Activated CD4-positive, alpha-beta T cell treated with anti-CD3 and anti-CD28 coated beads for 36 hours (primary cell): ENCODE results near the gene TMCC2. TPM values are rescaled to one million over a fixed set of nuclear protein-coding genes. Genes with fewer than 3 reads are reported as not detected.
A peak's percentile ranks its signal among the peaks of the same experiment; 100 is the strongest.

Experiments
- ATAC-seq: fragments of 200-7000 bp; cut with Tn5 transposase; one replicate; pipeline ENCODE4 v1.10.0; 2021; ENCODE audit warnings: mild to moderate bottlenecking, moderate library complexity
- CTCF ChIA-PET: fragments of 350-600 bp; sonication (Branson Sonifier 250); formaldehyde crosslinking; loops from one replicate; lab custom pipeline; 2021; ENCODE audit warnings: antibody characterized with exemption; lab: Charles Lee
- POLR2A ChIA-PET: fragments of 350-600 bp; sonication (Branson Sonifier 250); formaldehyde crosslinking; loops from one replicate; lab custom pipeline; 2021; ENCODE audit warnings: antibody characterized with exemption, inconsistent platforms; lab: Charles Lee
- DNase-seq: peaks from one replicate; pipeline ENCODE4 v3.0.0-alpha.2; 2020
- H3K27ac Mint-ChIP-seq: one replicate; pipeline ENCODE4 v1.8.0; 2021; ENCODE audit warnings: mixed read lengths
- H3K27me3 Mint-ChIP-seq: one replicate; pipeline ENCODE4 v1.8.0; 2021; ENCODE audit warnings: mixed read lengths
- H3K36me3 Mint-ChIP-seq: one replicate; pipeline ENCODE4 v1.8.0; 2021; ENCODE audit warnings: low read depth, mixed read lengths
- H3K4me1 Mint-ChIP-seq: one replicate; pipeline ENCODE4 v1.8.0; 2021; ENCODE audit warnings: mixed read lengths
- H3K4me3 Mint-ChIP-seq: one replicate; pipeline ENCODE4 v1.8.0; 2021; ENCODE audit warnings: mild to moderate bottlenecking, moderate library complexity, mixed read lengths
- H3K9me3 Mint-ChIP-seq: one replicate; pipeline ENCODE4 v1.8.0; 2021; ENCODE audit warnings: low read depth, mixed read lengths
- intact Hi-C, 2 experiments: fragments of 100-400 bp; cut with DNase I in 1 of 2; cut with micrococcal nuclease in 1 of 2; formaldehyde crosslinking; loops; one replicate each; pipeline versions ENCODE4 v1.14.2 to v1.15.1; 2022 to 2024; cut with DNase I, micrococcal nuclease
- total RNA-seq, 2 experiments: library from RNA; stranded (reverse); gene quantifications; one replicate each; pipeline ENCODE4 v1.2.3, GENCODE V29; 2021

Gene TMCC2
- total RNA-seq, 2 experiments from 2014 or later = 10.5 to 11.0 TPM

- ATAC-seq (peak; percentile 90), DNase-seq (peak; percentile 97)
- intact Hi-C loops = loop anchor here (1.0 to 10.0 kb wide), 13 partner anchors 12 to 1353 kb away; partner anchors contain the start of genes NUAK2 (in 1 of the 2), SNRPE (in 1 of the 2) and TMCC2 (in 1 of the 2)
- H3K9me3 Mint-ChIP-seq = no peaks in the 10 kb centered on the region
- H3K4me1 Mint-ChIP-seq = peaks cover 54% of the 10 kb centered on the region
- H3K27ac Mint-ChIP-seq = peak within 1 kb of the TSS; percentile 95
- H3K4me3 Mint-ChIP-seq = peak within 1 kb of the TSS; percentile 97
- H3K36me3 Mint-ChIP-seq = peaks cover 8% of the 10 kb centered on the region
- H3K27me3 Mint-ChIP-seq = no peaks in the 10 kb centered on the region
- ChIA-PET POLR2A (interaction anchor here (0.6 to 2.4 kb wide), 5 partner anchors 12 to 90 kb away, joined by 3 to 11 read pairs (median 6); partner anchors contain the start of genes RBBP5 and TMCC2), CTCF (interaction anchor here (0.6 to 2.7 kb wide), 2 partner anchors 18 to 60 kb away, joined by 3 to 11 read pairs; no protein-coding TSS in a partner anchor)
These were observed 16.4 kb upstream of the TMCC2 start, which contains the start of gene DSTYK for GRCh38 chr1:205211169-205211838. Gene DSTYK, minus strand, starts transcription at chr1:205211702. Its CDS starts 167 bp downstream, at chr1:205211535.

- CTCF ChIA-PET = interaction anchor here (0.8 to 2.7 kb wide), 2 partner anchors 17 to 89 kb away, joined by 5 to 11 read pairs; no protein-coding TSS in a partner anchor
- POLR2A ChIA-PET = interaction anchor here (0.6 to 2.4 kb wide), 4 partner anchors 12 to 90 kb away, joined by 3 to 11 read pairs (median 4); partner anchors contain the start of genes RBBP5 and TMCC2
- intact Hi-C loops = loop anchor here (1.0 to 10.0 kb wide), 13 partner anchors 13 to 1353 kb away; partner anchors contain the start of genes NUAK2 (in 1 of the 2), SNRPE (in 1 of the 2) and TMCC2 (in 1 of the 2)
These were observed 15.8 kb upstream of the TMCC2 start for GRCh38 chr1:205211839-205212536.

GRCh38 chr1:205214756-205215155 lies 13.0 kb upstream of the TMCC2 start:
- Mint-ChIP-seq H3K27ac (peak overlapping the region; percentile 63), H3K4me3 (peak overlapping the region; percentile 33)
- POLR2A ChIA-PET = no interaction called here

More at GRCh38 chr1:205211839-205212536, 15.8 kb upstream of the TMCC2 start:
- Mint-ChIP-seq H3K4me3 (peak overlapping the region; percentile 97), H3K36me3 (peaks cover 5% of the 10 kb centered on the region), H3K27me3 (no peaks in the 10 kb centered on the region), H3K4me1 (peaks cover 49% of the 10 kb centered on the region), H3K27ac (peak overlapping the region; percentile 95), H3K9me3 (no peaks in the 10 kb centered on the region)
- DNase-seq (no peak), ATAC-seq (peak; percentile 51)

GRCh38 chr1:205216588-205216987 lies 11.2 kb upstream of the TMCC2 start:
- Mint-ChIP-seq H3K27me3 (peaks cover 1% of the 10 kb centered on the region), H3K36me3 (no peaks in the 10 kb centered on the region), H3K9me3 (no peaks in the 10 kb centered on the region), H3K4me1 (peaks cover 24% of the 10 kb centered on the region), H3K27ac (no peak overlapping the region), H3K4me3 (no peak overlapping the region)
- ChIA-PET CTCF (no interaction called here), POLR2A (no interaction called here)
- DNase-seq (no peak), ATAC-seq (no peak)
- intact Hi-C loops = loop anchor here in 1 of 2 experiments (10.0 kb wide), 1 partner anchor 1348 kb away; no protein-coding TSS in a partner anchor

More at GRCh38 chr1:205214756-205215155, 13.0 kb upstream of the TMCC2 start:
- DNase-seq (no peak), ATAC-seq (no peak)
- intact Hi-C loops = loop anchor here (1.0 to 10.0 kb wide), 5 partner anchors 13 to 1350 kb away; partner anchors contain the start of genes NUAK2 (in 1 of the 2) and TMCC2 (in 1 of the 2)
- Mint-ChIP-seq H3K36me3 (peaks cover 5% of the 10 kb centered on the region), H3K27me3 (peaks cover 1% of the 10 kb centered on the region), H3K9me3 (no peaks in the 10 kb centered on the region), H3K4me1 (peaks cover 33% of the 10 kb centered on the region)
- CTCF ChIA-PET = interaction anchor here (0.6 to 2.1 kb wide), 5 partner anchors 10 to 73 kb away, joined by 3 to 10 read pairs (median 4); partner anchors contain the start of gene TMCC2

- H3K27me3 Mint-ChIP-seq = peaks cover 1% of the 10 kb centered on the region
- H3K4me1 Mint-ChIP-seq = peaks cover 17% of the 10 kb centered on the region
- no peaks in the 10 kb centered on the region for H3K9me3 Mint-ChIP-seq
- DNase-seq (no peak), ATAC-seq (no peak)
- no peak overlapping the region for H3K4me3 Mint-ChIP-seq
- no peaks in the 10 kb centered on the region for H3K36me3 Mint-ChIP-seq
- H3K27ac Mint-ChIP-seq = no peak overlapping the region
- intact Hi-C loops = loop anchor here in 1 of 2 experiments (10.0 kb wide), 1 partner anchor 1347 kb away; no protein-coding TSS in a partner anchor
- POLR2A ChIA-PET = no interaction called here
- CTCF ChIA-PET = interaction anchor here (0.8 kb wide), 1 partner anchor 11 kb away, joined by 3 read pairs; no protein-coding TSS in a partner anchor
These were observed 10.3 kb upstream of the TMCC2 start for GRCh38 chr1:205217418-205217817.

GRCh38 chr1:205220421-205220820 lies 7.3 kb upstream of the TMCC2 start:
- no peak overlapping the region for H3K27ac Mint-ChIP-seq
- DNase-seq (no peak), ATAC-seq (no peak)
- peaks cover 3% of the 10 kb centered on the region for H3K27me3 Mint-ChIP-seq
- POLR2A ChIA-PET = no interaction called here
- H3K4me3 Mint-ChIP-seq = no peak overlapping the region
- intact Hi-C loops = no loop called here
- H3K9me3 Mint-ChIP-seq = no peaks in the 10 kb centered on the region
- no peaks in the 10 kb centered on the region for H3K36me3 Mint-ChIP-seq
- H3K4me1 Mint-ChIP-seq = peaks cover 4% of the 10 kb centered on the region
- CTCF ChIA-PET = interaction anchor here (1.5 to 2.0 kb wide), 2 partner anchors 9 to 36 kb away, joined by 3 to 12 read pairs; partner anchors contain the start of gene TMCC2

GRCh38 chr1:205224736-205225135 lies 3.0 kb upstream of the TMCC2 start:
- intact Hi-C loops = loop anchor here in 1 of 2 experiments (5.0 kb wide), 1 partner anchor 408 kb away; the partner anchor contains the start of gene ELK4
- ATAC-seq = no peak
- Mint-ChIP-seq H3K9me3 (no peaks in the 10 kb centered on the region), H3K4me3 (no peak overlapping the region), H3K36me3 (no peaks in the 10 kb centered on the region), H3K4me1 (peaks cover 13% of the 10 kb centered on the region), H3K27ac (no peak overlapping the region), H3K27me3 (peaks cover 14% of the 10 kb centered on the region)
- no peak for DNase-seq
- POLR2A ChIA-PET = interaction anchor here (0.8 kb wide), 1 partner anchor 10 kb away, joined by 3 read pairs; no protein-coding TSS in a partner anchor
- CTCF ChIA-PET = interaction anchor here (1.0 to 1.4 kb wide), 4 partner anchors 29 to 111 kb away, joined by 3 to 7 read pairs (median 3); no protein-coding TSS in a partner anchor

- ATAC-seq (no peak), DNase-seq (no peak)
- peaks cover 25% of the 10 kb centered on the region for H3K4me1 Mint-ChIP-seq
- H3K4me3 Mint-ChIP-seq = no peak overlapping the region
- no peaks in the 10 kb centered on the region for H3K9me3 Mint-ChIP-seq
- ChIA-PET CTCF (interaction anchor here (1.4 to 1.5 kb wide), 2 partner anchors 30 to 105 kb away, joined by 3 to 8 read pairs; partner anchors contain the start of gene RBBP5), POLR2A (no interaction called here)
- peaks cover 14% of the 10 kb centered on the region for H3K27me3 Mint-ChIP-seq
- no peak overlapping the region for H3K27ac Mint-ChIP-seq
- H3K36me3 Mint-ChIP-seq = no peaks in the 10 kb centered on the region
- intact Hi-C loops = loop anchor here in 1 of 2 experiments (5.0 kb wide), 1 partner anchor 406 kb away; the partner anchor contains the start of gene ELK4
These were observed 1.6 kb upstream of the TMCC2 start for GRCh38 chr1:205225901-205226765.

- ChIA-PET POLR2A (interaction anchor here (0.9 to 2.7 kb wide), 2 partner anchors 16 to 28 kb away, joined by 3 to 11 read pairs; partner anchors contain the start of gene DSTYK), CTCF (interaction anchor here (0.6 to 4.8 kb wide), 11 partner anchors 12 to 106 kb away, joined by 3 to 205 read pairs (median 14); partner anchors contain the start of gene RBBP5)
- ATAC-seq = no peak
- Mint-ChIP-seq H3K27ac (no peak overlapping the region), H3K4me1 (peaks cover 32% of the 10 kb centered on the region), H3K9me3 (no peaks in the 10 kb centered on the region), H3K36me3 (peaks cover 2% of the 10 kb centered on the region), H3K27me3 (peaks cover 14% of the 10 kb centered on the region), H3K4me3 (peak overlapping the region; percentile 73)
- intact Hi-C loops = loop anchor here in 1 of 2 experiments (1.0 to 5.0 kb wide), 4 partner anchors 12 to 405 kb away; partner anchors contain the start of genes DSTYK and ELK4
- DNase-seq = no peak
These were observed 720 bp upstream of the TMCC2 start for GRCh38 chr1:205226868-205227583.
